Activated T-cell treated with anti-CD3 and anti-CD28 coated beads for 48 hours (primary cell): ENCODE data around the gene LIX1.
"Not testable (repeated sequence)": the region's sequence is repeated elsewhere in the genome, so short reads cannot be mapped to it uniquely, and the experiment has no call there.

Experiments
- DNase-seq: peaks from one replicate; pipeline ENCODE4 v3.0.0-alpha.2; 2020; ENCODE audit warnings: low read depth

Gene LIX1

DNA sequence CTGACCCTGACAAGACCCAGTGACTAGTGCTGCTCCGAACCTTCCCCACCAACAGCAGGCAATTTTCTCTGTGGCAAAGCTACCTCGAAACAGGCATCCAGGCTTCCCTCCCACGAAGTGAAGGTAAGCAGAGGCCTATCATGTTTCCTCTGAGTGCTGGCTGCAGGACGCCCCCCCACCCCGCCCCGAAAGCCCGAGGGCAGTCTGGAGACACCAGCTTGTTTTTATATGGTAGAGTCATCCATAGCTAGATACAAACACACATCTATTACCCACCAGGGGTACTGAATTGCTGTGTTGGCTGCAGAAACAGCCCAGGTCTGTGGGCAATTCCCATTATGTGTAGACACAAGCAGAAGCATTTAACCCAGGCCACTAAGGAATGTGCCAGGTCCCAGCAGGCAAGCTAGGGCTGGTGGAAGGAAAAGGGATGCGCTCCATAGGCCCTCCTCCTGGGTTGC, 40.4 kb downstream of the LIX1 start:
- DNase-seq, result no peak

DNA sequence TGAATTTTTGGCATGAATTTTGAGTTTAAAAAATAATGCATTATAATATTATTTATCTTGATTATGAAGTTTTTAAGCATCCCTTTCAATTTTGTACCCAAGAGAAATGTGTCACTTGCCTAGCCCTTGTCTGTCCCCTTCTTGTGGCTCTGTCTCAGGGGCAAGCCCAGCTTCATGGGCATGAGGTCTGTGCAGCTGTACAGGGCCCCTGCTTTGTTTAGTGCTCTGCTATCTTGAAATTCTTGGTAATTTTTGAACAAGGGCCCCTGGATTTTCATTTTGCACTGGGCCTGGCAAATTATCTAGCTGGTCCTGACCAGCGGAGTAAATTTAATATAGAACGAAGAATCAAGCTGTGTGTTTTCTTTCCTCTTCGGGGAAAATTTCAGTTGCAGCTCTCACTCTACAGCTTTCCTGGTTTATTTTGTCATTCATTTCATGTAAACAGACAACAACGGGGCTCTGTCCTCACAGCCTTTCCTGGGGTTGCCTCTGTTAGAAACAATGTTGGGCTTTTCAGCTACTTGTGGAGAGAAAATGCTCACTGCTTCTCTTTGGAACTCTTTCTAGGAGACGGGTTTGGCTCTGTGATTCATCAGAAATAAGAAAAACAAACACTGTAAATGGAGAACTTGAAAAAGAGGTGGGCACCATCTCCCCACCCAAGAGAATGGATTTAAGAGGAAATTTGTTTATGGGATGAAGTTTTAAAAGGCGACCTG, 41.1 kb downstream of the LIX1 start:
- DNase-seq, result no peak

DNA sequence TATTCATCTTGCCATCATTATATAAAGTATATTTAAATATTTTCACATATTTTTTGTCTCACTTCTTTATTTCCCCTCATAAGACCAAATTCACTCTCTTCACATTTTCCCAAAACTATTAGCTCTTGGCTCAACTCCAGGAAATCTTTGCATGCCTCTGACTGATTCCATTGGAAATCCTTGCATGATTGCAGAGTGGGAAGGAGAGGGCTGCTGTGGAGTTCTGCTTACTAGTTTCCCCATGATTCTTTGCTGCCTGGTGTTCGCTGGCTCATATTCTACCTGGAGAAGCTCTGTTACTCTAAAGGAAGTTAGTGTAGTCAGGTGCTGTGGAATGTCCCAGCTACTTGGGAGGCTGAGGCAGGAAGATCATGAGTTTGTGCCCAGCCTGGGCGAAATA, 41.9 kb downstream of the LIX1 start:
- DNase-seq, result no peak

DNA sequence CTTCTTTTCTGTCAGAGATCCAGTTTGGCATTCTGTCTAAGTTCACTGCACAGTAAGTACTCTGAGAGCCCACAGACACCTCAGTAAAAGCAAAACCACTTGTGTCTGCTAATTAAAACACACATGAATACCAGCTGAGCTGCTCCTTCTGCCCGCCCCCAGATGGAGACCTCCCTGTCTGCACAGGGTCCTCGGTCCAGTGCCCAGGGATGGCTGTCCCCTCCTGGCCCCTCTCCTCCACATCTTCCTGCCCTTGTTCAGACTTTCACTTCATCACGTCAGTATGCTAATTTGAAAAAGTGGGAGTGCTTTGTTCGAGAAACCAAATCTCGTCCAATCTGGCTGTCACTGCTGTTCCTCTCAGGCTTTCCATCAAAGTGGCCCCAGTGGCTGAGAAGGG, 43.5 kb downstream of the LIX1 start:
- no peak for DNase-seq

DNA sequence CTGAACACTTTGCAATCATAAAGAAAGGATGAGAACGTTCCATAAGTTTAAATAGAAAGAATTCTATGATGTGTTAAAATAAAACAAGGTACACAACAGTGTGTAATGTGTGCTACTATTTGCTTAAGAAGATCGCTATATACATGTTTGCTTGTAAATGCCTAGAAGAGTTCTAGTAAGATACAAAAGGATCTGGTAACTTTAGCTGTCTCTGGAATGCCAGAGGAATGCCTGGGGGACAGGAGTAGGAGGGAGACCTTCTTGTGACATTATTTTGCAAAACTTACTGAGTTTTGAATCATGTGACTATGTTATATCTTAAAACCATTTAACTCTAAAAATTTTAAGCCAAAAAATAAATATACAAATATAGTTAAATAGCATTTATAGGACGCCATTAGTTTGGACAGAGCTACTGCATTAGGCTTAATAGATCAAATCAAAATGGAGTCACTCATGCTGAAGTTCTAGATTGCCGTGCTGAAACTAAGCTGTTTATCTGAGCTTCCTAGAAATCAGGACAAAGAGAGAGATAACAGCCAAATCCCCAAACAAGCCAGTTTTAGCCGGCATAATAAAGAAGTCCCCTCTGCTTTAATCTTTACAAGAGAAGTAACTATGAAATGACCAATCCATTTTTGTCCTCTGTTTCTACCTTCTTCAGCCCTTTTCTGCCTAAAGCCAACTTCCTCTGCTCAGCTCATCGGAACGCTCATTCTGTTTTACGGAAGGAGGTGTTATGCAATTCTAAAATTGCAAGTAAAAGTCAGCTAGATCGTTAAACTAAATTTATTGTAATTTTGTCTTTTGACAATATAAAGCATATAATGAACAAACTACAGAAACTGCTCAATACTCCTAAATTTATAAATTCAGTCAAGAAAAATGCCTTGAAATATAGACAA, 44.8 kb downstream of the LIX1 start:
- no peak for DNase-seq

DNA sequence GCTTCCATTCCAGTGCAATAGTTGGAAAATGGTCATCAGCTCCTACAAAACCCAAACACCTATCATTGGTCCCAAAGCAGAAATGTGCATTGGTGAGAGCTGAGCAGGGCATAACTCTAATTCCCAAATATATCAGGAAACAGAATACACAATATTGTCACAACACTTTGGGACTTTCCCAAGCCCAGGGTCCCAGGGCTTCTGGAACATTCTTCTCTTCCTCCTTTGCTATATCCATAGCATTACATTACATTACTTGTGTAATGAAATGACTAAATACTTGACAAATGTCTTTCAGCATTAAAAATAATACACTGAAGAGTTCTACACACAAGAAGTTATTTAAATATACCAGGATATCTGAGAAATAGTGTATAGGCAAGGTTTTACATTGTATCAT, 45.6 kb downstream of the LIX1 start:
- DNase-seq, result no peak

DNA sequence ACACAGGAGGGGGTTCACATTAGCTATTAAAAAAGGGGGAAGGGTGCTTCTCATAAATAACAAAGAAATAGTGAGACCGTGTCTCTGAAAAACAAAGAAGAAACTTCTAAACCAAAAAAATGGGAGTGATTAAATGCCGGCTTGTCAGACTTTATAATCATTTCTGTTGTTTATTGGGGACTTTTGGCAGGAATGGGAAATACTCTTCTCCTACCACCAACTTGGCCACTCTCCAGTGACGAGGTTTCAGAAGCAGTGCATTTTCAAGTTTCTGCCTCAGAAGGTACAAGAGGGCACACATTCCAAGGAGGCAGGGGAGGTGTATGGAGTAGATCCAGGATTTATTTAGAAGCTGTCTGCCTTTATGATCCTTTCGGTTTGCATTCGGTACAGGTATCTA, 46.2 kb downstream of the LIX1 start:
- no peak for DNase-seq

DNA sequence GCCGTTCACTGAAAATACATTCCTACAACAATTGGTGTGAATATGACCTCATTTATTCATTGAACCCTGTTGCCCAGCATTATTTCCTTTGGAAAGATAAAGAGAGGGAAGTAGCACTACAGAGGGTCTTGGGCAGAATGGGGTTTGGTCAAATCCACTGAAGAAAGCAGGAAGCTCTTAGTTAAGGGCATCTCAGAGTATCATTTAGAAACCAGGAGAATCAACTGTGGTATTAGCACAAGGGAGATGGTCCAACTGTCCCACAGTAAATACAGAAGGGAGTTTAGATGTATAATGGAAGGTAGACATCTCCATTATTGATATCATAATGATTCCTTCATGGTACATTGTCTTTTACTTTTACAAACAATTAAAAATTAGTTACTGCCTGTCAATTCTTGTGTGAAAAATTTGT, 47.1 kb downstream of the LIX1 start:
- DNase-seq, result no peak

DNA sequence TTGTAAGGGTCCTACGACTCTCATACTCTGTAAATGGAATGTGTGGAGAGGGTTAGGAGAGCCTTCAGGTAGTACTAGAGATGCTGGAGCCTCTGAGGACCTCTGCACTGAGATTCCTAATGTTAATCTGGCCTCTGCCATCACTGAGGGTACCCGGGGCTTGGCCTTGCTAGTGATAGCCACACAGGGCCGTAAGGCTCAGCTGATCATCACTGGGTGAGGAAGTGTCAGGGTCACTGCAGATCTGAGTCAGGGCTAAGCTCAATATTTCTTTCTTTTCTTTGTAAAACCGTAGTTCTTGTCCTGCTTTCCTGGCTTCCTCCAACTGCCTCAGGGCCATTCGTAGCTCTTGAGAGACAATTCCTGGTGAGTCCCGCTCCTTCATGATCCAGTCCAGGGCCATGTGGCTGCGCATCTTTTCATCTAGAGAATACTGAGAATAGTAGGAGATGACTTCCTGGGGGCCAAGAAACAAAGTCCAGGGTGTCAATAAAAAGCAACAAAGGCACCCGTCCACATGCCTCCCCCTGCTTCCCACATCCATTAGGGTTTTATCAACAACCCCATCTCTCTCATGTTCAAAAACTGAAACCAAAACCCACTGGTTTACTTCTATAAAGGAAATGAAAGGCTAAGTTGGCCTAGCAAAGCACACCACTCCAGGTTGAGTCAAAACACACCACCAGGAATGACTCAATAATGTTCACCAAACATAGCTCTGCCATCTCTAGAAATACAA, 47.7 kb downstream of the LIX1 start:
- no peak for DNase-seq

DNA sequence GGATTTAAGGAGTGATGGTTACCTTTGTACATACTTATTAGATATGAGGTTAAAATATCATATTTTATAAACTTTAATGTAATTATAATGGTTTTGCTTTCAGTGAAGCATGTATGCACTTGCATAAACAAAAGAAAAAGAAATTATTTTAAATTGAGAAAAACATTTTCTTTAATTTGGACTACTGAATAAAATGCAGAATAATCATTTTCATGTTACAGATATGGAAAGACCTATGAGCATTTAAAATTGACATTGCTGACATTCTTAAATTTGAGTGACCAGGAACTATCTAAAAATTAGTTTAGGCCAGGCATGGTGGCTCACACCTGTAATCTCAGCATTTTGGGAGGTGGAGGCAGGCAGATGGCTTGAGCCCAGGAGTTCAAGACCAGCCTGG, 49.2 kb downstream of the LIX1 start:
- DNase-seq, result no peak

DNA sequence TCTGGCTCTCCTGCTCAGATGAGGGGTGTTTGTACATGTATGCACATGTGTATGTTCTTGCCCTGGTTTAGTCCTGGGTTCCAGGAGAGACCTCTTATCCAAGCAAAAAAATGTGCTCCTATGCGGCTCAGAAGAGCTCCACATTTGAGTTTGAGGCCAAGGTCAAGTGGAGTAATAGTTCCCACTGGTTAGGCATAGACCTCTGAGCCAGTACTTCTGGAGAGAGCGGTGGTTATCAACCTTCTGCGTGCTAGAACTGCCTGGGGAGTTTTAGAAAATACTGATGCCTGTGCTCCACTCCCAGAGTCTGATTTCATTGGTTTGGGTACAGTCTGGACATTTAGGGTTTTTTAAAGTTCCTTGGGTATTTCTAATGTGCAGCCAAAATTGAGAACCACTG, 51.5 kb downstream of the LIX1 start:
- no peak for DNase-seq

DNA sequence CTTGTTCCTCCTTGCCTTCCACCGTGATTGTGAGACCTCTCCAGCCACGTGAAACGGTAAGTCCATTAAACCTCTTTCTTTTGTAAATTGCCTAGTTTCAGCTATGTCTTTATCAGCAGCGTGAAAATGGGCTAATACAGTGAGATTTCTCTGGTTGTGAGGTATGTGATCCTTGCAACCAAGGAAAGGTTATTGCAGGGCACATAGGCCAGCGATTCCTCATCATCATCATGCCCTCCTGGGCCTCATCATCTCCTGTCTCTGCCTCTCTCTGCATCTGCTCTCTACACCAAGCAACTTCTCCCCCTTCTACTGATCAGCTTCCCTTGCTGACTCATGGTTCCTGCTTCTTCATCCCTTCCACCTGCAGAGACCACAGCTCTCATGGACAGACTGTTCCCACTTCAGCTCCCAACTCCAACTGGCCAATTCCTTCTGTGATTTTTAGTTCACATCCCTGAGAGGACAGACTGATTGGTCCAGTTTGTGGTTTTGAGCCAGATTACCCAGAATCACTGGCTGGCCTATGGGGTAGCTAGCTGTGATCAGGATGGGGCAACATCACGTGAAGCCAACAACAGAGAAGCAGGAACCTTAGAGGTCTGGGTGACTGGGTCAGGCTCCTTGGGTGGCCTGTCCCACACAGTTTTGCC, 53.1 kb downstream of the LIX1 start:
- no peak for DNase-seq

DNA sequence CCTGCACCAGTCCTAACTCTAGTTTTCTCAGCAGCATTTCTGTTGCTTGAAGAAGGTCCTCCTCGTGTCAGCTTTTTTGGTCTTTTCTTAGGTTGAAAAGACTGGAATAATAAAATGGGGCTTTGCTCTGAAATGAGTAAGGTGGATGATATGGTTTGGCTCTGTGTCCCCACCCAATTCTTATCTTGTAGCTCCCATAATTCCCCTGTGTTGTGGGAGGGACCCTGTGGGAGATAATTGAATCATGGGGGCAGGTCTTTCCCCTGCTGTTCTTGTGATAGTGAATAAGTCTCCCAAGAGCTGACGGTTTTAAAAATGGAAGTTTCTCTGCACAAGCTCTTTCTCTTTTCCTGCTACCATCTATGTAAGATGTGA, 53.6 kb downstream of the LIX1 start:
- DNase-seq, result no peak

DNA sequence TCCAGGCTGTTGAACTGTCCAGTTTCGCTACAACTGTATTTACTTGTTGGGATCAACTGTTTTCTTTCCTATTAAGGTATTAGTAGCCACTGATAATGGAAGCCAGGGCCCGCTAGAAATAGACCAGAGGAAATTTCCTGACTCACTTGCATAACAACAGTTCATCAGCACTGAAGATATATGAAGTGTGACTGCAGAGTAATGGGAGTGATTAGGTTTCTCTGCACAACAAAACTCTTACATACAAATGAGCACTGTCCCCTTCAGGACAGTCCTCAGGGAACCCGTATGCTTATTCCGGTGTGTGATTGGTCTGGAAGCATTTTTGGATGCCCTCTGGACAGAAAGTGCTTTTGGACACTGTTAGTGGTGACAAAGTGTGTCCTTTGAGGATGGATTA, 55.3 kb downstream of the LIX1 start:
- DNase-seq, result no peak

DNA sequence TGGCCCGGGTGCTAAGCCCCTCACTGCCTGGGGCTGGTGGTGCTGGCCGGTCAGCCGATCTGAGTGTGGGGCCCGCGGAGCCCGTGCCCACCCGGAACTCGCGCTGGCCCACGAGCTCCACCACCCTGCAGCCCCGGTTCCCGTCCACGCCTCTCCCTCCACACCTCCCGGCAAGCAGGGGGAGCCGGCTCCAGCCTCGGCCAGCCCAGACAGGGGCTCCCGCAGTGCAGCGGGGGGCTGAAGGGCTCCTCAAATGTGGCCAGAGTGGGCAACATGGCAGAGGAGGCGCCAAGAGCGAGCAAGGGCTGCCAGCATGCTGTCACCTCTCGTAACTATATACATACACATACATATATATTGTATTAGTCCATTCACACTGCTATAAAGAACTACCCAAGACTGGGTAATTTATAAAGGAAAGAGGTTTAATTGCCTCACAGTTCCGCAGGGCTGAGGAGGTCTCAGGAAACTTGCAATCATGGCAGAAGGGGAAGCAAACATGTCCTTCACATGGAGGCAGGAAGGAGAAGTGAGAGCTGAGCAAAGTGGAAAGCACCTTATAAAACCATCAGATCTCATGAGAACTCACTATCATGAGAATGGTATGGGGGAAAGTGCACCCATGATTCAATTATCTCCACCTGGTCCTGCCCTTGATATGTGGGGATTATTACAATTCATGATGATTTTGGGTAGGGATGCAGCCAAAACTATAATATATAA, 56.8 kb downstream of the LIX1 start:
- no peak for DNase-seq

DNA sequence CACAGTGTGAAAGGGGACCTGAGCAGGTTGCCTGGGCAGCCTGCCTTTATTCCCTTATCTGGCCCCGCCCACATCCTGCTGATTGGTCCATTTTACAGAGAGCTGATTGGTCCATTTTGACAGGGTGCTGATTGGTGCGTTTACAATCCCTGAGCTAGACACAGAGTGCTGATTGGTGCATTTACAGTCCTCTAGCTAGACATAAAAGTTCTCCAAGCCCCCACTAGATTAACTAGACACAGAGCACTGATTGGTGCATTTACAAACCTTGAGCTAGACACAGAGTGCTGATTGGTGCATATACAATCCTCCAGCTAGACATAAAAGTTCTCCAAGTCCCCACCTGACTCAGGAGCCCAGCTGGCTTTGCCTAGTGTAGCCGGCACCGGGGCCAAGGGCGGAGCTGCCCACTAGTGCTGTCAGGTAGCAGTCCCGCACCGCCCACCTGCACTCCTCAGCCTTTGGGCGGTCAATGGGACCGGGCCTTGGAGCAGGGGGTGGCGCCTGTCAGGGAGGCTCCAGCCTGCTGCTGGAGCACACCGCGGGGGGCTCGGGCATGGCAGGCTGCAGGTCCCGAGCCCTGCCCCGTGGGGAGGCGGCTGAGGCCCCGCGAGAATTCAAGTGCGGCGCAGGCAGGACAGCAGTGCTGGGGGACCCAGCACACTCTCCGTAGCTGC, 57.5 kb downstream of the LIX1 start:
- DNase-seq, result not testable (repeated sequence)

DNA sequence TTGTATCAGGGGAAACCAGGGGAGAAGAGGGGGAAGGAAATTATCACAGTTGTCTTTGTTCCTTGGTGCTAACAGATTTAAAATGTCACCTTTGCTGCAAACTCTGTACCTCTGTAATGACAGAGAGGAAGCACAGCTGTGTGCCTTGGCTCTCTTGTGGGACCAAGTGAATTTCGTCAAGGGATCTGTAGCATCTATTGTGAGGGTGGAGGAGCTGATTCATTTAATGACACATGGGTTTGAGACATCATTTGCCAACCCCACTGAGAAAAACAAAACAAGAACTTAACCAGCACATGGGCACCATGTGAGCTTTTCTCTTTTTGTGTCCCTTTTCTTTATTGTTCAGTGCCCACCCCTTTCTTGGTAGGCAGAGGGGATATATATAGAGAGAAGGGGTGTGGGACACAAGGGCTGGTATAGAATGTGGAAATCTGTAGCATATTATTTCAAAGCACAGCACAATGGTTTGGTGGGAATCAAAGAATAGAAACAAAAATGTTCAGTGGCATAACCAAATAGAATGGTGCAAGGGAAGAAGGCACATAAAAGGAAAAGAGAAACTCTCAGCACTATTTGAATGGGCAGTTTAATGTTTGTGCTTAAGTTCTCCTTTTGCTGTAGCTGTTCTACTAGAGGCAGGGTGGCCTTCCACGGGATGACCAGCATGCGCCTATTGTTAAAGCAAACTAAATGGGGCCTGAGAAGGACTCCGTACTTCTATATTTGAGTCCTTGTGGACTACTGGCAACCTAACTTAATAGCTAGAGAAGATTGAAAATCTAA, 63.3 kb downstream of the LIX1 start:
- no peak for DNase-seq

DNA sequence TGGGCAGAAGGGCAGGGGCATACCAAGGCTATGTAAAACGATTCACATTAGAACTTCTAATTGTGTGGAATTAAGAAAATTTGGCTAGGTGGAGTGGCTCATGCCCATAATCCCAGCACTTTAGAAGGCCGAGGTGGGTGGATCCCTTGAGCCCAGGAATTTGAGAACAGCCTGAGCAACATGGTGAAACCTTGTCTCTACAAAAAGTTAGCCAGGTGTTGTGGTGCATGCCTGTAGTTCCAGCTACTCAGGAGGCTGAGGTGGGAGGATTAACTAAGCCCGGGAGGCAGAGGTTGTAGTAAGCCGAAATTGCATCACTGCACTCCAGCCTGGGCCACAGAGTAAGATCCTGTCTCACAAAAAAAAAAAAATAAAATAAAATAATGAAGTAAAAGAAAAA, 65.2 kb downstream of the LIX1 start:
- no peak for DNase-seq

DNA sequence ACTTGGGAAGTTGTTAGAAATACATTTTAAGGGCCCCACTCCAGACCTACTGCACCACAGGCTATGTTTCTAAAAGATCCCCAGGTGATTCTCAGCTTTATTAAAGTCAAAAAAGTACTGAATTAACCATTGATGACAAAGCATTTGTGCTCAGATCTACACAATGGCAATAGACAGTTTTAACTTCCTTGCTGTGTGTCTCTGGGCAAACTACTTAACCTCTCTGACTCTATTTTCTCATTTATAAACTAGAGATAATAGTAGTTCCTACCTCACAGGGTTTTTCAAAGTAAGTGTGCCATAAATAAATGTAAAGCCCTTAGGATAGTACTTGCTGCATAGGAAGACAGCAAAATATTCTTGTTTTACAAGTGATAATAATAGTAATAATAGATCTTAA, 66.3 kb downstream of the LIX1 start:
- no peak for DNase-seq

DNA sequence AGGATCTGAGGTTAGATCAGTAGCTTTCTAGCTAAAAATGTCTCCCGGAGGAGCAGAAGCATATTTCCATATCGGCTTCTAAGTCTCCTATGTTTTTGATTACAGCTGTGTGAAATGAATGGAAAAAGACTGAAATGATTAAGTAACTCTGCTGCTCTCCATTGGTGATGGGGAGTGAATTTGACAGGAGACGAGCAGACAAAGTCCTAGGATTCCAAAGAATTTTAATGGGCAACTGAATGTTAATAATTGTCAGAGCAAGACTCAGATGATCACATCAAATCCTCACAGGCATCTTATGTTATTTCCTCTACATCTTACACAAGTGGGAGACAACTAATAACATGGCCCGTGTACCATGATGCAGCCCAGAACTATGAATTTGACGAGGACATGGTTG, 66.8 kb downstream of the LIX1 start:
- DNase-seq, result no peak
